Stimulated activated CD4-positive, alpha-beta T cell treated with anti-CD3 and anti-CD28 coated beads, Interleukin-15, amount 100 ng/mL, for 48 hours (primary cell): ENCODE results near the gene AURKB.
A peak's percentile ranks its signal among the peaks of the same experiment; 100 is the strongest.
"Not testable (repeated sequence)": the region's sequence is repeated elsewhere in the genome, so short reads cannot be mapped to it uniquely, and the experiment has no call there.

Experiments used
- DNase-seq, 2 donors: peaks; one replicate each; pipeline ENCODE4 v3.0.0-alpha.2; 2020; ENCODE audit warnings: low read depth in 2 of 2

The AURKB gene

GRCh38 chr17:8209907-8210760, at the start of gene AURKB:
Gene AURKB (minus strand): TSS chr17:8210575. CDS start chr17:8210224, 351 bp downstream.
- DNase-seq = peak; percentile 88 to 92

GRCh38 chr17:8257801-8258200, 47.4 kb upstream of the AURKB start:
- no peak for DNase-seq

GRCh38 chr17:8256691-8257090, 46.3 kb upstream of the AURKB start:
- no peak for DNase-seq

- DNase-seq = no peak
These were observed 45.9 kb upstream of the AURKB start for GRCh38 chr17:8256291-8256690.

GRCh38 chr17:8255499-8255898, 45.1 kb upstream of the AURKB start:
- DNase-seq = no peak

- DNase-seq = no peak
These were observed 44.5 kb upstream of the AURKB start for GRCh38 chr17:8254881-8255280.

- no peak for DNase-seq
These were observed 43.4 kb upstream of the AURKB start for GRCh38 chr17:8253801-8254200.

GRCh38 chr17:8251411-8251810, 41.0 kb upstream of the AURKB start:
- not testable (repeated sequence) for DNase-seq

- no peak for DNase-seq
These were observed 39.5 kb upstream of the AURKB start for GRCh38 chr17:8249621-8250500.

GRCh38 chr17:8248751-8249607, 38.6 kb upstream of the AURKB start, which contains the start of gene PFAS:
Gene PFAS (plus strand): TSS chr17:8249289. CDS start chr17:8253938, 4,649 bp downstream.
- DNase-seq = peak; percentile 95 to 98

- no peak for DNase-seq
These were observed 34.4 kb upstream of the AURKB start for GRCh38 chr17:8244768-8245167.

GRCh38 chr17:8243827-8244226, 33.5 kb upstream of the AURKB start:
- no peak for DNase-seq

GRCh38 chr17:8237886-8238285, 27.5 kb upstream of the AURKB start:
- DNase-seq = no peak

- DNase-seq = no peak
These were observed 26.8 kb upstream of the AURKB start for GRCh38 chr17:8237175-8237574.

- DNase-seq = no peak
These were observed 25.3 kb upstream of the AURKB start for GRCh38 chr17:8235676-8236075.

- no peak for DNase-seq
These were observed 24.2 kb upstream of the AURKB start for GRCh38 chr17:8234361-8235270.

GRCh38 chr17:8231701-8232100, 21.3 kb upstream of the AURKB start:
- no peak for DNase-seq

GRCh38 chr17:8227238-8227581, 16.8 kb upstream of the AURKB start:
- no peak for DNase-seq

GRCh38 chr17:8226536-8227237, 16.3 kb upstream of the AURKB start:
- DNase-seq = peak in 1 of 2 donors; percentile 52
